ENCODE results near the gene APBB1. TPM values are rescaled to one million over a fixed set of nuclear protein-coding genes. Genes with fewer than 3 reads are reported as not detected.

The APBB1 gene
- total RNA-seq, 2 donors from 2014 or later: 51.5 to 51.6 TPM

DNA sequence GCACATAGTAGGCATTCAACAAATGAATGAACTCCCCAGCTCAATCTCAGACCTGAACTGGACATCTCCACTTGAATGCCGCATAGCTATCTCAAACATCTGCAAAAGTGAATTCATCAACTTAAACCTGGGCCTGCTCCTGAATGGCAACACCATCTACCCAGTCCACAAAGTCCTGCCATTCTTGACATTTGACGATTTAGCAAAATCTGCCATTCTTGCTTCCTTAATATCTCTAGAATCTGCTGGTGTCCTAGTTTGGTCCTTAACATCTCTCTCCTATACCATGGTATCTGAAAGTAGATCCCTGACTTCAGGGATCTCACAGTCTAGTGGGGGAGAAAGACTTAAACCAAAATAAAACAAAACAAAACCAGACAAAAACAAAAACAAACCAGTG, 34.3 kb upstream of the APBB1 start:
- 90 to 92% methylated on average over 2 of the region's 2 CpGs for WGBS, 2 experiments (ENCODE audit: insufficient coverage in 1 of 2, insufficient read length in 1 of 2)

DNA sequence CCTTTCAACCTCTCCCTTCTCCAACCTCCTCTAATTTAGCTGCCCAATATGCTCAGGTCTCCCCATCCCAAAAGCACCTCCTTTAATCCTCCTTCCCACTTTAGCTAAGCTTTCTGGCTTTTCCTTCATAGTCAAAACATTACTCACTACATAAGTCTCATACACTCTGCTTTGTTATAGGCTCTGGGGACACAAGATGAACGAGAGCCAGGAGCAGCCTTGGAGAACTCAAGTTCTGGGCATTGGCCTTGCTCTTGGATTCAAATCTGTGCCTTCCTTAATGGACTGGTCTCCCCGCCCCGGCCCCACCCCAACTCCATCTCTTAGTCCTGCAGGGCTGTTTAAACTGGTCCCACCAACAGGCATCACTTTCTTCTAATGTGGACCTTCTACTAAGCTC, 33.3 kb upstream of the APBB1 start:
- no peak for DNase-seq
- peaks cover 45% of the 10 kb centered on the region for H3K36me3 ChIP-seq (ENCODE audit: control insufficient read depth, insufficient read depth, low read length)
- no peaks in the 10 kb centered on the region for H3K4me1 Mint-ChIP-seq
- H3K9me3 Mint-ChIP-seq: no peaks in the 10 kb centered on the region
- H3K9me3 ChIP-seq (ENCODE audit: control insufficient read depth, low read length): no peaks in the 10 kb centered on the region
- H3K4me3 ChIP-seq (ENCODE audit: low read length): no peak overlapping the region
- no peak overlapping the region for H3K4me3 Mint-ChIP-seq
- H3K36me3 Mint-ChIP-seq (ENCODE audit: low read depth): peaks cover 7% of the 10 kb centered on the region
- H3K27me3 Mint-ChIP-seq (ENCODE audit: insufficient read depth): no peaks in the 10 kb centered on the region
- H3K27ac Mint-ChIP-seq: no peak overlapping the region
- WGBS, 2 experiments (ENCODE audit: insufficient coverage in 1 of 2, insufficient read length in 1 of 2): 95 to 100% methylated on average over 1 to 3 of the region's 3 CpGs
- no peak overlapping the region for H3K9ac ChIP-seq (ENCODE audit: extremely low read depth, low read length, poor library complexity, severe bottlenecking)
- H3K4me1 ChIP-seq (ENCODE audit: control insufficient read depth, insufficient read depth, low read length): no peaks in the 10 kb centered on the region
- no peaks in the 10 kb centered on the region for H3K27me3 ChIP-seq (ENCODE audit: control insufficient read depth, insufficient read depth, low read length, poor library complexity, severe bottlenecking)
- TF ChIP-seq, protein P1, sequence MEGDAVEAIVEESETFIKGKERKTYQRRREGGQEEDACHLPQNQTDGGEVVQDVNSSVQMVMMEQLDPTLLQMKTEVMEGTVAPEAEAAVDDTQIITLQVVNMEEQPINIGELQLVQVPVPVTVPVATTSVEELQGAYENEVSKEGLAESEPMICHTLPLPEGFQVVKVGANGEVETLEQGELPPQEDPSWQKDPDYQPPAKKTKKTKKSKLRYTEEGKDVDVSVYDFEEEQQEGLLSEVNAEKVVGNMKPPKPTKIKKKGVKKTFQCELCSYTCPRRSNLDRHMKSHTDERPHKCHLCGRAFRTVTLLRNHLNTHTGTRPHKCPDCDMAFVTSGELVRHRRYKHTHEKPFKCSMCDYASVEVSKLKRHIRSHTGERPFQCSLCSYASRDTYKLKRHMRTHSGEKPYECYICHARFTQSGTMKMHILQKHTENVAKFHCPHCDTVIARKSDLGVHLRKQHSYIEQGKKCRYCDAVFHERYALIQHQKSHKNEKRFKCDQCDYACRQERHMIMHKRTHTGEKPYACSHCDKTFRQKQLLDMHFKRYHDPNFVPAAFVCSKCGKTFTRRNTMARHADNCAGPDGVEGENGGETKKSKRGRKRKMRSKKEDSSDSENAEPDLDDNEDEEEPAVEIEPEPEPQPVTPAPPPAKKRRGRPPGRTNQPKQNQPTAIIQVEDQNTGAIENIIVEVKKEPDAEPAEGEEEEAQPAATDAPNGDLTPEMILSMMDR (conservative IDR thresholded peaks at IDR 0.05): no peak
- no peak overlapping the region for H3K27ac ChIP-seq (ENCODE audit: low read depth, low read length)

More for the DNA sequence above, 34.3 kb upstream of the APBB1 start:
- Mint-ChIP-seq H3K4me1 (no peaks in the 10 kb centered on the region), H3K4me3 (no peak overlapping the region), H3K9me3 (no peaks in the 10 kb centered on the region), H3K27me3 (ENCODE audit: insufficient read depth) (no peaks in the 10 kb centered on the region), H3K36me3 (ENCODE audit: low read depth) (peaks cover 7% of the 10 kb centered on the region), H3K27ac (no peak overlapping the region)
- no peaks in the 10 kb centered on the region for H3K27me3 ChIP-seq (ENCODE audit: control insufficient read depth, insufficient read depth, low read length, poor library complexity, severe bottlenecking)
- no peak overlapping the region for H3K4me3 ChIP-seq (ENCODE audit: low read length)
- no peaks in the 10 kb centered on the region for H3K9me3 ChIP-seq (ENCODE audit: control insufficient read depth, low read length)
- no peak overlapping the region for H3K9ac ChIP-seq (ENCODE audit: extremely low read depth, low read length, poor library complexity, severe bottlenecking)
- DNase-seq: no peak
- peaks cover 45% of the 10 kb centered on the region for H3K36me3 ChIP-seq (ENCODE audit: control insufficient read depth, insufficient read depth, low read length)
- TF ChIP-seq, protein P1 (conservative IDR thresholded peaks at IDR 0.05): no peak
- no peaks in the 10 kb centered on the region for H3K4me1 ChIP-seq (ENCODE audit: control insufficient read depth, insufficient read depth, low read length)
- H3K27ac ChIP-seq (ENCODE audit: low read depth, low read length): no peak overlapping the region

DNA sequence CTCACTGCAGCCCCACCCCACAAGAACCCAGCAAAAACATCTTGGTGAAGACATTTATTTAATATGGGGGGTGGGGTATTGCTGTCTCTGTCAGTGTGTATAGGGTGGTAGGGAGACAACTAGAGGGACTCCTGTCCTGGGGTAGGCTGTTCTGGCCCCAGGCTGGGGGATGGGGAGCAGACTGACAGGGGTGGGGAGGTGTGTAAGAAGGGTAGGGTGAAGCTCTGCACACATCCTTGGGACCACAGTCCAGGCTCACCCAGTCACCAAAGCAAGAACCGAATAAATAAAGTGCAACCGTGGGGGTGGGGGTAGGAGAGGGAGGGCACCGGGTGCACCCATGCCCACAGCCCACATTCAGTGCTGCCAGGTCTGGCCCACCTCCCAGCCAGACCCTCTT, 29.7 kb upstream of the APBB1 start:
- Histone ChIP-seq H3K27ac (ENCODE audit: low read depth, low read length) (no peak overlapping the region), H3K4me1 (ENCODE audit: control insufficient read depth, insufficient read depth, low read length) (no peaks in the 10 kb centered on the region), H3K27me3 (ENCODE audit: control insufficient read depth, insufficient read depth, low read length, poor library complexity, severe bottlenecking) (no peaks in the 10 kb centered on the region), H3K4me3 (ENCODE audit: low read length) (no peak overlapping the region), H3K36me3 (ENCODE audit: control insufficient read depth, insufficient read depth, low read length) (peaks cover 35% of the 10 kb centered on the region), H3K9me3 (ENCODE audit: control insufficient read depth, low read length) (no peaks in the 10 kb centered on the region), H3K9ac (ENCODE audit: extremely low read depth, low read length, poor library complexity, severe bottlenecking) (no peak overlapping the region)
- WGBS, 2 experiments (ENCODE audit: insufficient coverage in 1 of 2, insufficient read length in 1 of 2): 100% methylated on average over 3 of the region's 3 CpGs; no CpG with 5 or more reads in 1 of the 2 experiments
- Mint-ChIP-seq H3K9me3 (no peaks in the 10 kb centered on the region), H3K4me1 (peaks cover 6% of the 10 kb centered on the region), H3K27me3 (ENCODE audit: insufficient read depth) (no peaks in the 10 kb centered on the region), H3K36me3 (ENCODE audit: low read depth) (no peaks in the 10 kb centered on the region), H3K4me3 (no peak overlapping the region), H3K27ac (no peak overlapping the region)
- TF ChIP-seq, protein P1 (conservative IDR thresholded peaks at IDR 0.05): no peak
- no peak for DNase-seq

Data from endodermal cell (in vitro differentiated cells).